Sigmoid colon (tissue), 7 donors: ENCODE measurements around the gene NLGN1. TPM values are rescaled to one million over a fixed set of nuclear protein-coding genes. Genes with fewer than 3 reads are reported as not detected.

Source experiments
- DNase-seq: peaks from one replicate; pipeline ENCODE4 v3.0.0-alpha.2; 2019
- H3K27ac ChIP-seq, 4 donors: fragments of 200-600 bp; sonication (generic); one replicate each; pipeline ENCODE4 v1.5.1; 2016 to 2019; ENCODE audit warnings: mild to moderate bottlenecking in 1 of 4
- H3K27me3 ChIP-seq, 3 donors: fragments of 200-600 bp; sonication (generic); one replicate each; pipeline ENCODE4 v1.5.1; 2019; ENCODE audit warnings: mild to moderate bottlenecking in 1 of 3
- H3K36me3 ChIP-seq, 4 donors: fragments of 200-600 bp; sonication (generic); one replicate each; pipeline ENCODE4 v1.5.1; 2016 to 2019
- H3K4me1 ChIP-seq, 4 donors: fragments of 200-600 bp; sonication (generic); one replicate each; pipeline ENCODE4 v1.5.1; 2017 to 2019
- H3K4me3 ChIP-seq, 4 donors: fragments of 200-600 bp; sonication (generic); one replicate each; pipeline ENCODE4 v1.5.1; 2017 to 2019; ENCODE audit warnings: mild to moderate bottlenecking in 2 of 4, moderate library complexity in 1 of 4
- H3K9me3 ChIP-seq, 4 donors: fragments of 200-600 bp in 3 of 4; sonication (generic) in 3 of 4; one replicate each; pipeline versions ENCODE4 v1.5.1 to v1.6.1; 2013 to 2019
- CTCF ChIP-seq, 4 experiments: fragments of 450-650 bp in 3 of 4; fragments of 200-600 bp in 1 of 4; IDR thresholded peaks; one replicate each; pipeline ENCODE4 v1.5.1; 2016 to 2019; ENCODE audit warnings: antibody characterized with exemption in 4 of 4, mild to moderate bottlenecking in 3 of 4, moderate library complexity in 2 of 4
- EP300 ChIP-seq, 4 donors: sonication (generic); formaldehyde crosslinking; IDR thresholded peaks; one replicate each; pipeline ENCODE4 v1.6.1; 2017; ENCODE audit warnings: antibody characterized with exemption in 4 of 4
- POLR2A ChIP-seq, 2 donors: fragments of 450-650 bp; IDR thresholded peaks; one replicate each; pipeline ENCODE4 v1.6.1; 2016; ENCODE audit warnings: antibody characterized with exemption in 2 of 2, mild to moderate bottlenecking in 2 of 2, moderate library complexity in 2 of 2
- POLR2AphosphoS5 ChIP-seq, 4 donors: sonication (generic); formaldehyde crosslinking; IDR thresholded peaks; one replicate each; pipeline ENCODE4 v1.6.1; 2017; ENCODE audit warnings: antibody characterized with exemption in 4 of 4
- WGBS, 2 donors: extraction: QIAGEN DNeasy Blood & Tissue Kit; methylation state at CpG; one replicate each; pipeline ENCODE4 v1.1.7; 2013; 5-methylcytosine and 5-hydroxymethylcytosine counted together
- intact Hi-C: fragments of 100-400 bp; cut with DNase I; formaldehyde crosslinking; loops from one replicate; pipeline ENCODE4 v1.15.1; 2023
- polyA plus RNA-seq, 3 donors: library from polyadenylated mRNA; stranded (reverse); fragments of 200-250 nt; gene quantifications; one replicate each; pipeline ENCODE4 v1.2.3, GENCODE V29; 2013
- total RNA-seq, 4 donors: library from RNA; depleted of rRNA; stranded (reverse); fragments of >200 nt; gene quantifications; one replicate each; pipeline ENCODE4 v1.1.0, GENCODE V29; 2016
- donor health status: healthy with polysubstance abuse.
- donor health status: Bipolar disorder and iron deficiency.
- donor health status: healthy.

NLGN1 gene
- total and polyA plus RNA-seq, 7 donors: under 0.01 to 33.5 (median 28.3) TPM; not detected in 1

DNA sequence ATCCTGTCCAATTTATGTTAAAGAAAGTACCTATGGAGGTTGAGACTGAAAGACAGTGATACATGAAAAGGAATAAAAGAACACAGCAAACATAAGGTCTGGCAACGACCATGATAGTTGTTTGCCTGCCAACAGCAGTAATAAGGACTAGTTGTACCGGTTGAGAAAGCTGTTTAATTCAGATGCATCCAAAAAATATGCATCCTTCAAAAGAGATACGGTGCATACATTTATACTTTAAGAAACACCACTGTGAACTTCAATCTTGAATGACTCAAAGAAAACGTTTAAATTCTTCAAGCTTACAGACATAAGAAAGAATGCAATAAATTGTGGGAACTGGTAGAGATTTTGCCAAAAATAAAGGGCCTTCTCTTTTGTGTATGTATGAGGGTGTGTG, 492.1 kb downstream of the NLGN1 start:
- no peak overlapping the region for H3K4me3 ChIP-seq
- 29 to 56% methylated on average over 4 of the region's 4 CpGs for WGBS, 2 donors
- H3K36me3 ChIP-seq: no peaks in the 10 kb centered on the region
- no peaks in the 10 kb centered on the region for H3K9me3 ChIP-seq
- DNase-seq: no peak
- H3K4me1 ChIP-seq: peaks cover 0 to 28% (median 13%) of the 10 kb centered on the region in 4 donors
- intact Hi-C loops: no loop called here
- no peaks in the 10 kb centered on the region for H3K27me3 ChIP-seq
- TF ChIP-seq EP300 (IDR thresholded peaks at IDR 0.05) (no peak), POLR2A (IDR thresholded peaks at IDR 0.05) (no peak), POLR2AphosphoS5 (IDR thresholded peaks at IDR 0.05) (no peak), CTCF (IDR thresholded peaks at IDR 0.05) (no peak)
- H3K27ac ChIP-seq: no peak overlapping the region

GRCh38 chr3:173890091-173890490, 492.5 kb downstream of the NLGN1 start:
- intact Hi-C loops: no loop called here
- H3K27me3 ChIP-seq: no peaks in the 10 kb centered on the region
- no peak for TF ChIP-seq CTCF (IDR thresholded peaks at IDR 0.05)
- no peak for TF ChIP-seq POLR2A (IDR thresholded peaks at IDR 0.05)
- TF ChIP-seq POLR2AphosphoS5 (IDR thresholded peaks at IDR 0.05): no peak
- TF ChIP-seq EP300 (IDR thresholded peaks at IDR 0.05): no peak
- DNase-seq: no peak
- WGBS, 2 donors: 77 to 84% methylated on average over 4 of the region's 4 CpGs
- H3K27ac ChIP-seq: no peak overlapping the region
- no peak overlapping the region for H3K4me3 ChIP-seq
- peaks cover 0 to 28% (median 13%) of the 10 kb centered on the region in 4 donors for H3K4me1 ChIP-seq
- H3K9me3 ChIP-seq: no peaks in the 10 kb centered on the region
- H3K36me3 ChIP-seq: no peaks in the 10 kb centered on the region

GRCh38 chr3:173891272-173892100, 493.9 kb downstream of the NLGN1 start:
- no peaks in the 10 kb centered on the region for H3K27me3 ChIP-seq
- H3K36me3 ChIP-seq: no peaks in the 10 kb centered on the region
- no peak overlapping the region for H3K27ac ChIP-seq
- H3K4me1 ChIP-seq: peaks cover 0 to 28% (median 13%) of the 10 kb centered on the region in 4 donors
- no peak overlapping the region for H3K4me3 ChIP-seq
- TF ChIP-seq EP300 (IDR thresholded peaks at IDR 0.05) (no peak), CTCF (IDR thresholded peaks at IDR 0.05) (no peak), POLR2A (IDR thresholded peaks at IDR 0.05) (no peak)
- H3K9me3 ChIP-seq: no peaks in the 10 kb centered on the region
- no peak for DNase-seq
- WGBS, 2 donors: 85 to 93% methylated on average over 4 of the region's 4 CpGs
- intact Hi-C loops: no loop called here

DNA sequence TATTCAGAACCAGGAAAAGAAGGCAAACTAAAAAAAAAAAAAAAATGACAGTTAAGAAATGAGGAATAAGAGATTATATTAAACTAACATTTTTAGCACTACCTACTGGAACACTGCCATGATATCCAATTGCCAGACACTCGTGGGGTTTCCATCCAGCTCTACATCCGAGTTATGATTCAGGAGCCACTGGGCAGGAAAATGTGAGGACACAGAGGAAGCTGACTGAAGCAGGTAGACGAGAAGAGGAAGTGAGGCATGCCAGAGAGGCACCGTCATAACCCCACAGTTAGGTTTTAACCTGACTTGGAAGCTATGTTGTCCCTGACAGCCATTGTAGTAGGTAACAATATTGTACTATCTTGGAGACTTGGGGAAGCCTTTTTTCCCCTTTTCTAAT, 495.0 kb downstream of the NLGN1 start:
- WGBS, 2 donors: 37 to 56% methylated on average over 4 of the region's 4 CpGs

More for the DNA sequence above, 495.0 kb downstream of the NLGN1 start:
- H3K27ac ChIP-seq: no peak overlapping the region
- no peak overlapping the region for H3K4me3 ChIP-seq
- H3K9me3 ChIP-seq: no peaks in the 10 kb centered on the region
- no peak for DNase-seq
- intact Hi-C loops: no loop called here
- peaks cover 0 to 28% (median 13%) of the 10 kb centered on the region in 4 donors for H3K4me1 ChIP-seq
- H3K27me3 ChIP-seq: no peaks in the 10 kb centered on the region
- TF ChIP-seq POLR2AphosphoS5 (IDR thresholded peaks at IDR 0.05) (no peak), EP300 (IDR thresholded peaks at IDR 0.05) (no peak), CTCF (IDR thresholded peaks at IDR 0.05) (no peak), POLR2A (IDR thresholded peaks at IDR 0.05) (no peak)
- no peaks in the 10 kb centered on the region for H3K36me3 ChIP-seq
